ENCODE measurements around the gene CYB561D1. TPM values are rescaled to one million over a fixed set of nuclear protein-coding genes. Genes with fewer than 3 reads are reported as not detected.

CYB561D1 gene
- total and polyA plus RNA-seq, 8 donors: 6.0 to 14.9 (median 8.2) TPM

- Histone ChIP-seq H3K4me3 (no peak overlapping the region), H3K9me3 (no peaks in the 10 kb centered on the region), H3K27me3 (no peaks in the 10 kb centered on the region), H3K27ac (no peak overlapping the region), H3K4me1 (peaks cover 0 to 11% of the 10 kb centered on the region in 2 donors), H3K36me3 (no peaks in the 10 kb centered on the region)
- DNase-seq: no peak
- TF ChIP-seq, protein P1, sequence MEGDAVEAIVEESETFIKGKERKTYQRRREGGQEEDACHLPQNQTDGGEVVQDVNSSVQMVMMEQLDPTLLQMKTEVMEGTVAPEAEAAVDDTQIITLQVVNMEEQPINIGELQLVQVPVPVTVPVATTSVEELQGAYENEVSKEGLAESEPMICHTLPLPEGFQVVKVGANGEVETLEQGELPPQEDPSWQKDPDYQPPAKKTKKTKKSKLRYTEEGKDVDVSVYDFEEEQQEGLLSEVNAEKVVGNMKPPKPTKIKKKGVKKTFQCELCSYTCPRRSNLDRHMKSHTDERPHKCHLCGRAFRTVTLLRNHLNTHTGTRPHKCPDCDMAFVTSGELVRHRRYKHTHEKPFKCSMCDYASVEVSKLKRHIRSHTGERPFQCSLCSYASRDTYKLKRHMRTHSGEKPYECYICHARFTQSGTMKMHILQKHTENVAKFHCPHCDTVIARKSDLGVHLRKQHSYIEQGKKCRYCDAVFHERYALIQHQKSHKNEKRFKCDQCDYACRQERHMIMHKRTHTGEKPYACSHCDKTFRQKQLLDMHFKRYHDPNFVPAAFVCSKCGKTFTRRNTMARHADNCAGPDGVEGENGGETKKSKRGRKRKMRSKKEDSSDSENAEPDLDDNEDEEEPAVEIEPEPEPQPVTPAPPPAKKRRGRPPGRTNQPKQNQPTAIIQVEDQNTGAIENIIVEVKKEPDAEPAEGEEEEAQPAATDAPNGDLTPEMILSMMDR (IDR thresholded peaks at IDR 0.05): no peak
- intact Hi-C loops (cut with DNase I): loop anchor here in 1 of 2 donors (5.0 to 10.0 kb wide), 2 partner anchors 40 to 267 kb away; partner anchors contain the start of gene CYB561D1
- no peak for ATAC-seq
Observed at GRCh38 chr1:109531826-109532364, 38.0 kb downstream of the CYB561D1 start.

GRCh38 chr1:109532365-109533136 lies 38.7 kb downstream of the CYB561D1 start:
- intact Hi-C loops (cut with DNase I): loop anchor here in 1 of 2 donors (5.0 to 10.0 kb wide), 2 partner anchors 40 to 268 kb away; partner anchors contain the start of gene CYB561D1
- TF ChIP-seq, protein P1 (IDR thresholded peaks at IDR 0.05): peak; percentile 91 to 97
- H3K36me3 ChIP-seq: no peaks in the 10 kb centered on the region
- H3K4me3 ChIP-seq: no peak overlapping the region
- H3K27ac ChIP-seq: no peak overlapping the region
- H3K4me1 ChIP-seq: peaks cover 0 to 11% of the 10 kb centered on the region in 2 donors
- peak; percentile 66 to 94 (median 85) for DNase-seq
- no peaks in the 10 kb centered on the region for H3K9me3 ChIP-seq
- ATAC-seq: peak; percentile 97
- no peaks in the 10 kb centered on the region for H3K27me3 ChIP-seq

DNA sequence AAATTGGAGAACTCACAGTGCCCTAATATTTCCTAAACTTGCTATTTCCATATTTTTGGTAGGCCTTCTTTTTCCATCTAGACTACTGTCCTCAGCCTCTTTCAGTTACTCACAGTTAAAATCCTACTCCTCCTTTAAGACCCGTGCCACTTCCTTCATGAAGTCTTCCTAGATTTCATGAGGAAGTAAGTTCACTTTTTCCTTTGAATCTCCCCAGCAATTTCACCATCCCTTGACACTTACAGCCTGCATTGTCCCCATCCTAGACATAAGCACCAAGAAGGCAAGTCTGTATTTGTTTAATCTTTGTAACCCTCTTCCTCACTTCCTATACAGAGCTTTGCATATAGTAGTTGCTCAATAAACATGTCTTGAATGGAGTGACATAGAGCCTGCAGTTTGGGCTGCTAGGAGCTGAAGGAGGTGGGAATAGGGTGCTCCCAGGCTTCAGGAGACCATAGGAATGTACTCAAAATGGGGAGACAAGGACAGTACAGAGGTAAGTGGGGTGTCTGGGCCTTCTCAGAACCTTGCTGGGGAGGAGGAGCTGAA lies 40.5 kb downstream of the CYB561D1 start:
- intact Hi-C loops (cut with DNase I): loop anchor here in 1 of 2 donors (5.0 to 10.0 kb wide), 2 partner anchors 42 to 270 kb away; partner anchors contain the start of gene CYB561D1
- TF ChIP-seq, protein P1 (IDR thresholded peaks at IDR 0.05): no peak
- H3K27me3 ChIP-seq: no peaks in the 10 kb centered on the region
- DNase-seq (no peak), ATAC-seq (no peak)
- H3K36me3 ChIP-seq: no peaks in the 10 kb centered on the region
- no peaks in the 10 kb centered on the region for H3K9me3 ChIP-seq
- no peak overlapping the region for H3K4me3 ChIP-seq
- H3K27ac ChIP-seq: no peak overlapping the region
- peaks cover 0 to 11% of the 10 kb centered on the region in 2 donors for H3K4me1 ChIP-seq

GRCh38 chr1:109535481-109535880 lies 41.6 kb downstream of the CYB561D1 start:
- no peaks in the 10 kb centered on the region for H3K36me3 ChIP-seq
- H3K27me3 ChIP-seq: no peaks in the 10 kb centered on the region
- TF ChIP-seq, protein P1 (IDR thresholded peaks at IDR 0.05): no peak
- H3K4me1 ChIP-seq: peaks cover 0 to 11% of the 10 kb centered on the region in 2 donors
- H3K27ac ChIP-seq: no peak overlapping the region
- ATAC-seq: no peak
- no peak for DNase-seq
- intact Hi-C loops (cut with DNase I): loop anchor here in 1 of 2 donors (10.0 kb wide), 1 partner anchor 271 kb away; no protein-coding TSS in a partner anchor
- no peaks in the 10 kb centered on the region for H3K9me3 ChIP-seq
- no peak overlapping the region for H3K4me3 ChIP-seq
